HepG2 (cell line): ENCODE results near the gene HEXA. TPM values are rescaled to one million over a fixed set of nuclear protein-coding genes. Genes with fewer than 3 reads are reported as not detected.

Experiments
- HIVEP1 ChIP-seq: sonication (generic); formaldehyde crosslinking; IDR thresholded peaks from 2 replicates; pipeline ENCODE4 v1.4.0; 2020; ENCODE audit warnings: mild to moderate bottlenecking, missing genetic modification reagents
- IKZF5 ChIP-seq: IDR thresholded peaks from 2 replicates; pipeline ENCODE4 v1.6.1; 2018; ENCODE audit warnings: missing genetic modification reagents, mild to moderate bottlenecking, missing compliant biosample characterization
- MAX ChIP-seq: IDR thresholded peaks from 2 replicates; pipeline ENCODE4 v1.6.1; 2012; ENCODE audit warnings: inconsistent platforms
- NFE2L2 ChIP-seq: fragments of 150-350 bp; IDR thresholded peaks from 2 replicates; pipeline ENCODE4 v1.6.1; 2014; ENCODE audit warnings: low read length
- SMARCC2 ChIP-seq: fragments of 450-650 bp; IDR thresholded peaks from 2 replicates; pipeline ENCODE4 v1.6.1; 2017; ENCODE audit warnings: antibody characterized with exemption, mild to moderate bottlenecking
- SP4 ChIP-seq: sonication (generic); formaldehyde crosslinking; IDR thresholded peaks from 2 replicates; pipeline ENCODE4 v1.8.1; 2023; ENCODE audit warnings: mild to moderate bottlenecking, missing genetic modification reagents
- TSC22D2 ChIP-seq: sonication (generic); formaldehyde crosslinking; IDR thresholded peaks from 2 replicates; pipeline ENCODE4 v1.5.1; 2020; ENCODE audit warnings: missing genetic modification reagents, mild to moderate bottlenecking, borderline replicate concordance
- ZFP41 ChIP-seq: sonication (generic); formaldehyde crosslinking; IDR thresholded peaks from 2 replicates; pipeline ENCODE4 v1.4.0; 2020; ENCODE audit warnings: mild to moderate bottlenecking, missing genetic modification reagents, borderline replicate concordance
- ZNF407 ChIP-seq: sonication (generic); formaldehyde crosslinking; IDR thresholded peaks from one replicate; pipeline ENCODE4 v1.5.1; 2020; ENCODE audit warnings: mild to moderate bottlenecking, missing genetic modification reagents; ENCODE audit errors: not compliant biosample characterization
- ZNF713 ChIP-seq: sonication (generic); formaldehyde crosslinking; IDR thresholded peaks from 2 replicates; pipeline ENCODE4 v1.4.0; 2020; ENCODE audit warnings: mild to moderate bottlenecking, missing genetic modification reagents
- ZSCAN25 ChIP-seq: sonication (generic); formaldehyde crosslinking; IDR thresholded peaks from 2 replicates; pipeline ENCODE4 v1.8.0; 2022; ENCODE audit warnings: mild to moderate bottlenecking, missing genetic modification reagents
- polyA plus RNA-seq, 8 experiments: library from polyadenylated mRNA; depleted of rRNA in 3 of 8; stranded (reverse) in 7 of 8; unstranded in 1 of 8; fragments of >200 nt; fragmentation: Illumina TruSeq in 4 of 8; extraction: Trizol in 4 of 8; gene quantifications; 2 replicates each; pipeline versions ENCODE4 v1.2.1 to v1.2.3, GENCODE V29; 2011 to 2016; ENCODE audit warnings: low read depth in 4 of 8, missing spikeins in 1 of 8, mixed read lengths in 1 of 8; ENCODE audit not compliant: insufficient read depth in 1 of 8
- total RNA-seq, 5 experiments: library from RNA; depleted of rRNA; stranded (reverse); fragments of >200 nt; fragmentation: Illumina TruSeq; extraction: Trizol; gene quantifications; 2 replicates each; pipeline ENCODE4 v1.2.3, GENCODE V29; 2016; ENCODE audit warnings: low read depth in 1 of 5

HEXA gene
- total and polyA plus RNA-seq, 2 of the 13 experiments (the other 11 are each of a cell fraction or from before 2014, with no cell fraction given) = 106 to 219 TPM

GRCh38 chr15:72338148-72338547 is 37.7 kb downstream of the HEXA start (continued):
- TF ChIP-seq HIVEP1 (CRISPR knock-in tag) = no peak
- TF ChIP-seq ZSCAN25 (CRISPR knock-in tag) = no peak
- TF ChIP-seq SMARCC2 = no peak
- no peak for TF ChIP-seq IKZF5
- no peak for TF ChIP-seq TSC22D2 (CRISPR knock-in tag)
- TF ChIP-seq MAX = no peak
- TF ChIP-seq SP4 (CRISPR knock-in tag) = no peak
- no peak for TF ChIP-seq ZNF713 (CRISPR knock-in tag)
- TF ChIP-seq NFE2L2 = no peak
- no peak for TF ChIP-seq ZFP41
- TF ChIP-seq ZNF407 (CRISPR knock-in tag) = no peak
- TF ChIP-seq, all 625 proteins: peak for 0
